ENCODE measurements around the gene XRCC6.

- TF ChIP-seq CTCF (IDR thresholded peaks at IDR 0.05) (no peak), POLR2A (IDR thresholded peaks at IDR 0.05) (no peak)
These were observed 17.0 kb downstream of the XRCC6 start for GRCh38 chr22:41638124-41638523.

Measured in testis (tissue), 2 donors.